ENCODE measurements around the gene CADM2.

GRCh38 chr3:85075663-85076062 lies 116.9 kb downstream of the CADM2 start:
- TF ChIP-seq EZH2 (IDR thresholded peaks at IDR 0.05), result no peak
- TF ChIP-seq, protein P1, sequence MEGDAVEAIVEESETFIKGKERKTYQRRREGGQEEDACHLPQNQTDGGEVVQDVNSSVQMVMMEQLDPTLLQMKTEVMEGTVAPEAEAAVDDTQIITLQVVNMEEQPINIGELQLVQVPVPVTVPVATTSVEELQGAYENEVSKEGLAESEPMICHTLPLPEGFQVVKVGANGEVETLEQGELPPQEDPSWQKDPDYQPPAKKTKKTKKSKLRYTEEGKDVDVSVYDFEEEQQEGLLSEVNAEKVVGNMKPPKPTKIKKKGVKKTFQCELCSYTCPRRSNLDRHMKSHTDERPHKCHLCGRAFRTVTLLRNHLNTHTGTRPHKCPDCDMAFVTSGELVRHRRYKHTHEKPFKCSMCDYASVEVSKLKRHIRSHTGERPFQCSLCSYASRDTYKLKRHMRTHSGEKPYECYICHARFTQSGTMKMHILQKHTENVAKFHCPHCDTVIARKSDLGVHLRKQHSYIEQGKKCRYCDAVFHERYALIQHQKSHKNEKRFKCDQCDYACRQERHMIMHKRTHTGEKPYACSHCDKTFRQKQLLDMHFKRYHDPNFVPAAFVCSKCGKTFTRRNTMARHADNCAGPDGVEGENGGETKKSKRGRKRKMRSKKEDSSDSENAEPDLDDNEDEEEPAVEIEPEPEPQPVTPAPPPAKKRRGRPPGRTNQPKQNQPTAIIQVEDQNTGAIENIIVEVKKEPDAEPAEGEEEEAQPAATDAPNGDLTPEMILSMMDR (IDR thresholded peaks at IDR 0.05), result no peak

All from neural progenitor cell (in vitro differentiated cells).